ENCODE measurements around the gene MAP3K3. TPM values are rescaled to one million over a fixed set of nuclear protein-coding genes. Genes with fewer than 3 reads are reported as not detected.

Gene MAP3K3
- total RNA-seq, 2 donors from 2014 or later, result 38.5 to 39.8 TPM

DNA sequence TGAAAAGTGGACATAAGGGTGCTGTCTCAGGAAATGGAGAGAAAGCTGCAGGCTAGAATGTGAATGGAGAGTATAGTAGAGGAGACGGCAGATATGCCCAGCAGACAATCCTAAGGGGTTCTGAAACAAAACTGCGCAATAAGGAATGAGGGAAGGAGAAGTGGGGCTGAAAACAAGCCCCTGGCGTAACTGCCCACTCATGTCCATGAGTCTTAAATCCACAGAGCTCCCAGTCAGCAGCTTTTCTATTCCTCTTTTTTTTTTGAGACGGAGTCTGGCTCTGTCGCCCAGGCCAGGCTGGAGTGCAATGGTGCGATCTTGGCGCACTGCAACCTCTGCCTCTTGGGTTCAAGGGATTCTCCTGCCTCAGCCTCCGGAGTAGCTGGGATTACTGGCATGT, 113.5 kb downstream of the MAP3K3 start:
- DNase-seq (ENCODE audit: low spot score), result no peak
- intact Hi-C loops (cut with DNase I), result no loop called here

GRCh38 chr17:63740464-63741142, 118.4 kb downstream of the MAP3K3 start:
- DNase-seq (ENCODE audit: low spot score), result no peak
- intact Hi-C loops (cut with DNase I), result no loop called here

DNA sequence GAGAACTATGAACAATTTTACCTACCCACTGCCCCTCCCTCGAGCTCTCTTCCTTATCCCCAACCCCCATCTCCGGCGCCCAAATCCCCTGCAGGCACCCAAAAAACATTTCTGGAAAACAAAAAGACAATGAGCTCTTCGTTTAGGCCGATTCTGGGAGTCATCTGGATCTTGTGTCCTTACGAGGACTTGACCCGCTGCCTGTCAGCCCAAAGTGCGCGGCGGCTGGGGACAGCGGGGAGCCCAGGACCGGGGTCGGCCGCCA, 118.9 kb downstream of the MAP3K3 start:
- no peak for DNase-seq (ENCODE audit: low spot score)

GRCh38 chr17:63741408-63742173, 119.4 kb downstream of the MAP3K3 start, which contains the start of gene STRADA:
STRADA (minus strand) TSS chr17:63741799; CDS start chr17:63728369, 13,430 bp downstream.
- intact Hi-C loops (cut with DNase I), result no loop called here
- peak; percentile 99 for DNase-seq (ENCODE audit: low spot score)

More for the DNA sequence above, 118.9 kb downstream of the MAP3K3 start:
- intact Hi-C loops (cut with DNase I), result no loop called here

Other genes starting within 250 kb of the MAP3K3 start
- gene CYB561, start 176.1 kb upstream of the MAP3K3 start, total RNA-seq, result 10 to 100 TPM; 21.3 to 26.2 TPM
- 10 to 100 TPM in 1 of 2 donors, 1 to 10 TPM in 1; 9.9 to 16.3 TPM for gene ACE, start 145.4 kb upstream of the MAP3K3 start, total RNA-seq
- gene KCNH6, start 99.1 kb upstream of the MAP3K3 start, total RNA-seq, result not detected
- gene DCAF7, start 71.9 kb upstream of the MAP3K3 start, total RNA-seq, result 10 to 100 TPM; 48.4 to 48.6 TPM
- 10 to 100 TPM; 11.6 to 14.3 TPM for gene TACO1, start 21.5 kb upstream of the MAP3K3 start, total RNA-seq
- gene LIMD2, start 77.7 kb downstream of the MAP3K3 start, total RNA-seq, result 10 to 100 TPM in 1 of 2 donors, 1 to 10 TPM in 1; 9.6 to 13.0 TPM
- gene STRADA, start 119.4 kb downstream of the MAP3K3 start, total RNA-seq, result 10 to 100 TPM; 27.5 to 30.8 TPM
- 10 to 100 TPM; 52.5 to 58.5 TPM for gene CCDC47, start 151.2 kb downstream of the MAP3K3 start, total RNA-seq
- gene DDX42, start 151.8 kb downstream of the MAP3K3 start, total RNA-seq, result 10 to 100 TPM; 80.9 to 89.7 TPM
- 100 to 1,000 TPM in 1 of 2 donors, 10 to 100 TPM in 1; 94.8 to 104 TPM for gene PSMC5, start 205.0 kb downstream of the MAP3K3 start, total RNA-seq
- gene FTSJ3, start 205.2 kb downstream of the MAP3K3 start, total RNA-seq, result 10 to 100 TPM; 25.2 to 26.0 TPM
- gene SMARCD2, start 220.3 kb downstream of the MAP3K3 start, total RNA-seq, result 10 to 100 TPM; 45.6 to 76.9 TPM

All from posterior vena cava (tissue), 2 donors.